HEK293 (cell line): Measurements from ENCODE around the gene SLC7A10.
A peak's percentile ranks its signal among the peaks of the same experiment; 100 is the strongest.

Experiments used
- FEZF1 ChIP-seq: fragments of 450-650 bp; formaldehyde crosslinking; IDR thresholded peaks from 2 replicates; pipeline ENCODE4 v1.5.1; 2016; ENCODE audit warnings: missing biosample characterization, missing genetic modification characterization
- HOXD13 ChIP-seq: sonication (generic); formaldehyde crosslinking; IDR thresholded peaks from 2 replicates; pipeline ENCODE4 v1.8.0; 2022; ENCODE audit warnings: missing genetic modification reagents, borderline replicate concordance
- KLF1 ChIP-seq: fragments of 450-650 bp; formaldehyde crosslinking; IDR thresholded peaks from 2 replicates; pipeline ENCODE4 v1.5.1; 2016; ENCODE audit warnings: missing biosample characterization, missing genetic modification characterization
- SP2 ChIP-seq: fragments of 450-650 bp; formaldehyde crosslinking; IDR thresholded peaks from 2 replicates; pipeline ENCODE4 v1.5.1; 2016; ENCODE audit warnings: missing biosample characterization, missing genetic modification characterization
- SP3 ChIP-seq: fragments of 450-650 bp; formaldehyde crosslinking; IDR thresholded peaks from 2 replicates; pipeline ENCODE4 v1.5.1; 2016; ENCODE audit warnings: missing biosample characterization, missing genetic modification characterization
- SP7 ChIP-seq: fragments of 450-650 bp; formaldehyde crosslinking; IDR thresholded peaks from 2 replicates; pipeline ENCODE4 v1.5.1; 2016; ENCODE audit warnings: missing biosample characterization, missing genetic modification characterization
- ZBTB8A ChIP-seq: fragments of 450-650 bp; formaldehyde crosslinking; IDR thresholded peaks from 2 replicates; pipeline ENCODE4 v1.5.1; 2016; ENCODE audit warnings: missing biosample characterization, missing genetic modification characterization
- ZFP69B ChIP-seq: fragments of 450-650 bp; formaldehyde crosslinking; IDR thresholded peaks from 2 replicates; pipeline ENCODE4 v1.5.1; 2016; ENCODE audit warnings: missing biosample characterization, missing genetic modification characterization
- ZNF133 ChIP-seq: fragments of 450-650 bp; formaldehyde crosslinking; IDR thresholded peaks from 2 replicates; pipeline ENCODE4 v1.5.1; 2016; ENCODE audit warnings: missing biosample characterization, missing genetic modification characterization
- ZNF146 ChIP-seq: fragments of 450-650 bp; formaldehyde crosslinking; IDR thresholded peaks from 2 replicates; pipeline ENCODE4 v1.5.1; 2016; ENCODE audit warnings: missing biosample characterization, missing genetic modification characterization
- ZNF16 ChIP-seq: fragments of 450-650 bp; formaldehyde crosslinking; IDR thresholded peaks from 2 replicates; pipeline ENCODE4 v1.5.1; 2016; ENCODE audit warnings: low read depth, missing biosample characterization, missing genetic modification characterization
- ZNF19 ChIP-seq: fragments of 450-650 bp; formaldehyde crosslinking; IDR thresholded peaks from 2 replicates; pipeline ENCODE4; 2016; ENCODE audit warnings: missing biosample characterization, missing genetic modification characterization, low read depth
- ZNF23 ChIP-seq: fragments of 450-650 bp; formaldehyde crosslinking; IDR thresholded peaks from 2 replicates; pipeline ENCODE4 v1.5.1; 2016; ENCODE audit warnings: missing biosample characterization, missing genetic modification characterization, borderline replicate concordance
- ZNF248 ChIP-seq: fragments of 450-650 bp; formaldehyde crosslinking; IDR thresholded peaks from 2 replicates; pipeline ENCODE4 v1.5.1; 2017; ENCODE audit warnings: missing biosample characterization, missing genetic modification characterization
- ZNF266 ChIP-seq: fragments of 450-650 bp; formaldehyde crosslinking; IDR thresholded peaks from 2 replicates; pipeline ENCODE4 v1.5.1; 2016; ENCODE audit warnings: missing biosample characterization, missing genetic modification characterization, low read depth
- ZNF335 ChIP-seq: fragments of 450-650 bp; formaldehyde crosslinking; conservative IDR thresholded peaks from 2 replicates; pipeline ENCODE4 v1.5.1; 2016; ENCODE audit warnings: missing biosample characterization, missing genetic modification characterization
- ZNF473 ChIP-seq: fragments of 450-650 bp; formaldehyde crosslinking; IDR thresholded peaks from 2 replicates; pipeline ENCODE4 v1.5.1; 2017; ENCODE audit warnings: missing biosample characterization, missing genetic modification characterization
- ZNF529 ChIP-seq: fragments of 450-650 bp; formaldehyde crosslinking; IDR thresholded peaks from 2 replicates; pipeline ENCODE4 v1.5.1; 2017; ENCODE audit warnings: missing genetic modification characterization, missing biosample characterization; ENCODE audit not compliant: insufficient replicate concordance
- ZNF596 ChIP-seq: fragments of 450-650 bp; IDR thresholded peaks from 2 replicates; pipeline ENCODE4 v1.5.0; 2018; ENCODE audit warnings: missing biosample characterization, mild to moderate bottlenecking, missing genetic modification characterization, moderate library complexity
- ZNF626 ChIP-seq: fragments of 450-650 bp; sonication (Bioruptor Pico); formaldehyde crosslinking; IDR thresholded peaks from 2 replicates; pipeline ENCODE4 v1.5.1; 2018; ENCODE audit warnings: missing biosample characterization, missing genetic modification characterization, inconsistent platforms
- ZNF664 ChIP-seq: fragments of 450-650 bp; formaldehyde crosslinking; IDR thresholded peaks from 2 replicates; pipeline ENCODE4 v1.5.1; 2016; ENCODE audit warnings: missing biosample characterization, missing genetic modification characterization
- ZNF677 ChIP-seq: fragments of 450-650 bp; IDR thresholded peaks from 2 replicates; pipeline ENCODE4 v1.5.0; 2018; ENCODE audit warnings: missing biosample characterization, mild to moderate bottlenecking, missing genetic modification characterization, moderate library complexity
- ZNF707 ChIP-seq: fragments of 450-650 bp; formaldehyde crosslinking; IDR thresholded peaks from 2 replicates; pipeline ENCODE4 v1.5.1; 2016; ENCODE audit warnings: missing biosample characterization, missing genetic modification characterization
- ZNF776 ChIP-seq: fragments of 450-650 bp; formaldehyde crosslinking; IDR thresholded peaks from 2 replicates; pipeline ENCODE4 v1.5.0; 2017; ENCODE audit warnings: missing biosample characterization, missing genetic modification characterization, borderline replicate concordance
- ZSCAN23 ChIP-seq: fragments of 450-650 bp; formaldehyde crosslinking; IDR thresholded peaks from 2 replicates; pipeline ENCODE4 v1.5.1; 2016; ENCODE audit warnings: missing biosample characterization, missing genetic modification characterization
- TF ChIP-seq, protein P1 (sequence below): fragments of 450-650 bp; formaldehyde crosslinking; IDR thresholded peaks from 2 replicates; pipeline ENCODE4 v1.5.1; 2017; ENCODE audit warnings: missing biosample characterization, missing genetic modification characterization
- TF ChIP-seq, protein P2 (sequence below): fragments of 450-650 bp; formaldehyde crosslinking; IDR thresholded peaks from 2 replicates; pipeline ENCODE4 v1.5.1; 2016; ENCODE audit warnings: missing biosample characterization, missing genetic modification characterization
- TF ChIP-seq, protein P3 (sequence below): fragments of 450-650 bp; formaldehyde crosslinking; IDR thresholded peaks from 2 replicates; pipeline ENCODE4 v1.5.1; 2016; ENCODE audit warnings: missing biosample characterization, missing genetic modification characterization
- TF ChIP-seq, protein P4 (sequence below): fragments of 450-650 bp; formaldehyde crosslinking; IDR thresholded peaks from 2 replicates; pipeline ENCODE4 v1.5.1; 2016; ENCODE audit warnings: missing biosample characterization, missing genetic modification characterization
- TF ChIP-seq, protein P5 (sequence below): fragments of 450-650 bp; formaldehyde crosslinking; IDR thresholded peaks from 2 replicates; pipeline ENCODE4 v1.5.1; 2016; ENCODE audit warnings: missing biosample characterization, missing genetic modification characterization

Gene SLC7A10

DNA sequence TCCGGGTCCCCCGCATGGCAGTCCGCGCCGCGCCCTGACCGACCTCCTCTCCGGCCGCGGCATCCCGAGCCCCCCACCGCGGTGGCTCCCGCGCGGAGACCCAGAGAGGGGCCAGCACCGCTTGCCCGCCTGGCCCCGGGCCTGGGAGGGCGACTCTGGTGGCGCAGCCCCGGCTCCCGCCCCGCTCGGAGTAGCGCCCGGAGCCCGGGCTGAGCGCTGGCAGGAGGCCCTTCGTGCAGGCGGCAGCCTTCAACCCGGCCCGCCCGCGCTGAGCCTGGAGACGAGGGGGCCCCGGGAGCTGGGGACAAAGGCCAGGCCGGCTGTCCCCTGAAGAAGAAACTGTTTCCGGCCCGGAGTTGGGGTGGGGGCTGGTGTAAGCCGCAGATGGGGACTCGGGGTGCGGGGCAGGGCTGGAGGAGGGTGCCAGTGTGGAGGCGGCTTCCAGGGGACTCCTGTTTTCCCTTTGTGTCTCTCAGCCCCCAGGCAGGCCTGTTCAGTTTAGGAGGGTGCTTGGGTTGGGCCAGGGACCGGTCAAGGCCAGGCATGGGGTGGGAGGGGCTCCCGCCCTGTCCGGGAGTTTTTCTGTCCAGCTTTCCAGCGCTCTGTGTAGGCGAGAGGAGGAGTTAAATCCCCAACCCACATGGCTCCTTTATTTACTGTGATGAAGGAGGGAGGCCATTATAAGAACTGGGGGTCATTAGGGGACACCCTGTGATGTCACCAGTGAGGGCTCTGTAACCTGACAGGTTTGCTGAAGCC is 30.6 kb downstream of the SLC7A10 start (continued):
- 0 out of 2 replicates have a peak, but pooled peaks have one; percentile 46 for TF ChIP-seq SP7
- peak; percentile 87 for TF ChIP-seq ZBTB8A (tag by site-specific recombination)
- TF ChIP-seq, protein P1, sequence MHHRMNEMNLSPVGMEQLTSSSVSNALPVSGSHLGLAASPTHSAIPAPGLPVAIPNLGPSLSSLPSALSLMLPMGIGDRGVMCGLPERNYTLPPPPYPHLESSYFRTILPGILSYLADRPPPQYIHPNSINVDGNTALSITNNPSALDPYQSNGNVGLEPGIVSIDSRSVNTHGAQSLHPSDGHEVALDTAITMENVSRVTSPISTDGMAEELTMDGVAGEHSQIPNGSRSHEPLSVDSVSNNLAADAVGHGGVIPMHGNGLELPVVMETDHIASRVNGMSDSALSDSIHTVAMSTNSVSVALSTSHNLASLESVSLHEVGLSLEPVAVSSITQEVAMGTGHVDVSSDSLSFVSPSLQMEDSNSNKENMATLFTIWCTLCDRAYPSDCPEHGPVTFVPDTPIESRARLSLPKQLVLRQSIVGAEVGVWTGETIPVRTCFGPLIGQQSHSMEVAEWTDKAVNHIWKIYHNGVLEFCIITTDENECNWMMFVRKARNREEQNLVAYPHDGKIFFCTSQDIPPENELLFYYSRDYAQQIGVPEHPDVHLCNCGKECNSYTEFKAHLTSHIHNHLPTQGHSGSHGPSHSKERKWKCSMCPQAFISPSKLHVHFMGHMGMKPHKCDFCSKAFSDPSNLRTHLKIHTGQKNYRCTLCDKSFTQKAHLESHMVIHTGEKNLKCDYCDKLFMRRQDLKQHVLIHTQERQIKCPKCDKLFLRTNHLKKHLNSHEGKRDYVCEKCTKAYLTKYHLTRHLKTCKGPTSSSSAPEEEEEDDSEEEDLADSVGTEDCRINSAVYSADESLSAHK: no peak
- no peak for TF ChIP-seq ZNF146 (tag by site-specific recombination)
- TF ChIP-seq ZNF335 (tag by site-specific recombination): peak; percentile 65
- no peak for TF ChIP-seq HOXD13 (CRISPR knock-in tag)
- TF ChIP-seq KLF1: no peak
- no peak for TF ChIP-seq ZNF473 (tag by site-specific recombination)
- no peak for TF ChIP-seq ZNF776
- TF ChIP-seq, protein P2, sequence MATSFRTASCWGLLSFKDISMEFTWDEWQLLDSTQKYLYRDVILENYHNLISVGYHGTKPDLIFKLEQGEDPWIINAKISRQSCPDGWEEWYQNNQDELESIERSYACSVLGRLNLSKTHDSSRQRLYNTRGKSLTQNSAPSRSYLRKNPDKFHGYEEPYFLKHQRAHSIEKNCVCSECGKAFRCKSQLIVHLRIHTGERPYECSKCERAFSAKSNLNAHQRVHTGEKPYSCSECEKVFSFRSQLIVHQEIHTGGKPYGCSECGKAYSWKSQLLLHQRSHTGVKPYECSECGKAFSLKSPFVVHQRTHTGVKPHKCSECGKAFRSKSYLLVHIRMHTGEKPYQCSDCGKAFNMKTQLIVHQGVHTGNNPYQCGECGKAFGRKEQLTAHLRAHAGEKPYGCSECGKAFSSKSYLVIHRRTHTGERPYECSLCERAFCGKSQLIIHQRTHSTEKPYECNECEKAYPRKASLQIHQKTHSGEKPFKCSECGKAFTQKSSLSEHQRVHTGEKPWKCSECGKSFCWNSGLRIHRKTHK (tag by site-specific recombination): no peak
- no peak for TF ChIP-seq ZNF23 (tag by site-specific recombination)
- TF ChIP-seq ZNF529: no peak
- TF ChIP-seq ZNF248 (tag by site-specific recombination): no peak
- TF ChIP-seq, protein P3, sequence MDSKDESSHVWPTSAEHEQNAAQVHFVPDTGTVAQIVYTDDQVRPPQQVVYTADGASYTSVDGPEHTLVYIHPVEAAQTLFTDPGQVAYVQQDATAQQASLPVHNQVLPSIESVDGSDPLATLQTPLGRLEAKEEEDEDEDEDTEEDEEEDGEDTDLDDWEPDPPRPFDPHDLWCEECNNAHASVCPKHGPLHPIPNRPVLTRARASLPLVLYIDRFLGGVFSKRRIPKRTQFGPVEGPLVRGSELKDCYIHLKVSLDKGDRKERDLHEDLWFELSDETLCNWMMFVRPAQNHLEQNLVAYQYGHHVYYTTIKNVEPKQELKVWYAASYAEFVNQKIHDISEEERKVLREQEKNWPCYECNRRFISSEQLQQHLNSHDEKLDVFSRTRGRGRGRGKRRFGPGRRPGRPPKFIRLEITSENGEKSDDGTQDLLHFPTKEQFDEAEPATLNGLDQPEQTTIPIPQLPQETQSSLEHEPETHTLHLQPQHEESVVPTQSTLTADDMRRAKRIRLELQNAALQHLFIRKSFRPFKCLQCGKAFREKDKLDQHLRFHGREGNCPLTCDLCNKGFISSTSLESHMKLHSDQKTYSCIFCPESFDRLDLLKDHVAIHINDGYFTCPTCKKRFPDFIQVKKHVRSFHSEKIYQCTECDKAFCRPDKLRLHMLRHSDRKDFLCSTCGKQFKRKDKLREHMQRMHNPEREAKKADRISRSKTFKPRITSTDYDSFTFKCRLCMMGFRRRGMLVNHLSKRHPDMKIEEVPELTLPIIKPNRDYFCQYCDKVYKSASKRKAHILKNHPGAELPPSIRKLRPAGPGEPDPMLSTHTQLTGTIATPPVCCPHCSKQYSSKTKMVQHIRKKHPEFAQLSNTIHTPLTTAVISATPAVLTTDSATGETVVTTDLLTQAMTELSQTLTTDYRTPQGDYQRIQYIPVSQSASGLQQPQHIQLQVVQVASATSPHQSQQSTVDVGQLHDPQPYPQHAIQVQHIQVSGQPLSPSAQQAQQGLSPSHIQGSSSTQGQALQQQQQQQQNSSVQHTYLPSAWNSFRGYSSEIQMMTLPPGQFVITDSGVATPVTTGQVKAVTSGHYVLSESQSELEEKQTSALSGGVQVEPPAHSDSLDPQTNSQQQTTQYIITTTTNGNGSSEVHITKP (tag by site-specific recombination): no peak
- no peak for TF ChIP-seq ZSCAN23 (tag by site-specific recombination)
- peak; percentile 44 for TF ChIP-seq ZNF596 (tag by site-specific recombination)
- TF ChIP-seq ZNF707: no peak
- TF ChIP-seq ZNF664 (tag by site-specific recombination): no peak
- TF ChIP-seq, protein P4, sequence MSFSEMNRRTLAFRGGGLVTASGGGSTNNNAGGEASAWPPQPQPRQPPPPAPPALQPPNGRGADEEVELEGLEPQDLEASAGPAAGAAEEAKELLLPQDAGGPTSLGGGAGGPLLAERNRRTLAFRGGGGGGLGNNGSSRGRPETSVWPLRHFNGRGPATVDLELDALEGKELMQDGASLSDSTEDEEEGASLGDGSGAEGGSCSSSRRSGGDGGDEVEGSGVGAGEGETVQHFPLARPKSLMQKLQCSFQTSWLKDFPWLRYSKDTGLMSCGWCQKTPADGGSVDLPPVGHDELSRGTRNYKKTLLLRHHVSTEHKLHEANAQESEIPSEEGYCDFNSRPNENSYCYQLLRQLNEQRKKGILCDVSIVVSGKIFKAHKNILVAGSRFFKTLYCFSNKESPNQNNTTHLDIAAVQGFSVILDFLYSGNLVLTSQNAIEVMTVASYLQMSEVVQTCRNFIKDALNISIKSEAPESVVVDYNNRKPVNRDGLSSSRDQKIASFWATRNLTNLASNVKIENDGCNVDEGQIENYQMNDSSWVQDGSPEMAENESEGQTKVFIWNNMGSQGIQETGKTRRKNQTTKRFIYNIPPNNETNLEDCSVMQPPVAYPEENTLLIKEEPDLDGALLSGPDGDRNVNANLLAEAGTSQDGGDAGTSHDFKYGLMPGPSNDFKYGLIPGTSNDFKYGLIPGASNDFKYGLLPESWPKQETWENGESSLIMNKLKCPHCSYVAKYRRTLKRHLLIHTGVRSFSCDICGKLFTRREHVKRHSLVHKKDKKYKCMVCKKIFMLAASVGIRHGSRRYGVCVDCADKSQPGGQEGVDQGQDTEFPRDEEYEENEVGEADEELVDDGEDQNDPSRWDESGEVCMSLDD: 0 out of 2 replicates have a peak, but pooled peaks have one; percentile 49
- no peak for TF ChIP-seq ZNF19 (tag by site-specific recombination)
- no peak for TF ChIP-seq ZNF133
- no peak for TF ChIP-seq ZFP69B
- no peak for TF ChIP-seq FEZF1 (tag by site-specific recombination)
- TF ChIP-seq, protein P5, sequence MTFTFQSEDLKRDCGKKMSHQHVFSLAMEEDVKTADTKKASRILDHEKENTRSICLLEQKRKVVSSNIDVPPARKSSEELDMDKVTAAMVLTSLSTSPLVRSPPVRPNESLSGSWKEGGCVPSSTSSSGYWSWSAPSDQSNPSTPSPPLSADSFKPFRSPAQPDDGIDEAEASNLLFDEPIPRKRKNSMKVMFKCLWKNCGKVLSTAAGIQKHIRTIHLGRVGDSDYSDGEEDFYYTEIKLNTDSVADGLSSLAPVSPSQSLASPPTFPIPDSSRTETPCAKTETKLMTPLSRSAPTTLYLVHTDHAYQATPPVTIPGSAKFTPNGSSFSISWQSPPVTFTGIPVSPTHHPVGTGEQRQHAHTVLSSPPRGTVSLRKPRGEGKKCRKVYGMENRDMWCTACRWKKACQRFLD (tag by site-specific recombination): no peak
- TF ChIP-seq SP2: peak; percentile 59
- peak; percentile 69; the same call in 1 of the 2 replicates for TF ChIP-seq SP3 (tag by site-specific recombination)
- no peak for TF ChIP-seq ZNF626 (tag by site-specific recombination)
- no peak for TF ChIP-seq ZNF16
- TF ChIP-seq ZNF266 (tag by site-specific recombination): no peak
- 0 out of 2 replicates have a peak, but pooled peaks have one; percentile 12 for TF ChIP-seq ZNF677 (tag by site-specific recombination)
